ENCODE measurements around the gene MOB3B. TPM values are rescaled to one million over a fixed set of nuclear protein-coding genes. Genes with fewer than 3 reads are reported as not detected.

Gene MOB3B
- total and polyA plus RNA-seq, 2 of the 13 experiments (the other 11 are each of a cell fraction or from before 2014, with no cell fraction given), result 0.03 to 0.09 TPM

DNA sequence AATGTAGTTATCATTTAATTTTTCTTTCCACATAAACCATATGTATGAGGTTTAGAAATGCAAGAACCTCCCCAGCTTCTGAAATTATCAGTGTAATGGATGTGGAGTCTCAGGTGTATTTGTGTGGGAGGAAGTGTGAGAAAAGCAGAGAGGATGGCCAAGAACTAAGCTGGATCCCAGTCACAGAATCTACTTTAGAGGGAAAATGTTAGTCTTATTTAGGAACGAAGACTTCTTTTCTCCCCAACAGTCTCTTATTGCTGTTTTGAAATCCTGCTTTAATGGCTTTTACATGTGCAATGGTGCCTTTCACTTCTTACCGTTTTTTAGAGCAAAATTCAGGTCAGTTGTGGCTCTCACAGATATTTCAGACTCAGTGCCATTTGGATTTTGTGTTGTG, 235.6 kb downstream of the MOB3B start:
- FAIRE-seq, result no peak

More for the DNA sequence above, 235.6 kb downstream of the MOB3B start:
- Histone ChIP-seq H3K79me2 (ENCODE audit: insufficient read depth, low read length) (no peaks in the 10 kb centered on the region), H3K4me1 (ENCODE audit: insufficient read depth, low read length) (no peaks in the 10 kb centered on the region), H4K20me1 (ENCODE audit: insufficient read depth, low read length) (no peaks in the 10 kb centered on the region), H3K27ac (ENCODE audit: extremely low read length, insufficient read depth, low read length) (no peak overlapping the region), H3K9me3 (ENCODE audit: low read length) (no peaks in the 10 kb centered on the region), H3K36me3 (replicated peaks in 1 of 2; ENCODE audit: control insufficient read depth in 1 of 2, insufficient read depth in 2 of 2, low read length in 2 of 2) (no peaks in the 10 kb centered on the region), H3K4me2 (ENCODE audit: low read depth, low read length) (no peak overlapping the region), H2AFZ (ENCODE audit: low read length) (no peak overlapping the region), H3K4me3 (replicated peaks in 1 of 3; ENCODE audit: insufficient read depth in 1 of 3, low read depth in 2 of 3, low read length in 3 of 3) (no peak overlapping the region), H3K9ac (ENCODE audit: insufficient read depth, low read depth, low read length) (no peak overlapping the region), H3K27me3 (ENCODE audit: control insufficient read depth in 1 of 2, insufficient read depth in 2 of 2, low read length in 2 of 2) (peaks cover 0 to 6% of the 10 kb centered on the region in 2 experiments; a peak in 1 of 5 replicates)
- in situ Hi-C loops (cut with HindIII; ENCODE audit: extremely low pct_ligation_motif_present, low pct_unique_long_range_greater_than_20kb), result no loop called here
- POLR2A ChIA-PET, result no interaction called here
- TF ChIP-seq JUNB (CRISPR knock-in tag; IDR thresholded peaks at IDR 0.05; ENCODE audit: borderline replicate concordance) (no peak), THAP11 (CRISPR knock-in tag; IDR thresholded peaks at IDR 0.05) (no peak), RARA (CRISPR knock-in tag; IDR thresholded peaks at IDR 0.05) (no peak), ZNF724P (CRISPR knock-in tag; IDR thresholded peaks at IDR 0.05; ENCODE audit: borderline replicate concordance) (no peak), ZNF510 (CRISPR knock-in tag; IDR thresholded peaks at IDR 0.05; ENCODE audit: low read depth) (no peak), SIN3B (IDR thresholded peaks at IDR 0.05; ENCODE audit: low read length) (no peak), KLF6 (CRISPR knock-in tag; IDR thresholded peaks at IDR 0.05) (no peak), ZNF251 (CRISPR knock-in tag; IDR thresholded peaks at IDR 0.05) (no peak), MATR3 (CRISPR knock-in tag; IDR thresholded peaks at IDR 0.05) (no peak), SAFB2 (CRISPR knock-in tag; IDR thresholded peaks at IDR 0.05; ENCODE audit: borderline replicate concordance, low read depth) (no peak), ZNF205 (CRISPR knock-in tag; IDR thresholded peaks at IDR 0.05) (no peak), HOXA5 (CRISPR knock-in tag; IDR thresholded peaks at IDR 0.05) (no peak)
- TF ChIP-seq, protein P1, sequence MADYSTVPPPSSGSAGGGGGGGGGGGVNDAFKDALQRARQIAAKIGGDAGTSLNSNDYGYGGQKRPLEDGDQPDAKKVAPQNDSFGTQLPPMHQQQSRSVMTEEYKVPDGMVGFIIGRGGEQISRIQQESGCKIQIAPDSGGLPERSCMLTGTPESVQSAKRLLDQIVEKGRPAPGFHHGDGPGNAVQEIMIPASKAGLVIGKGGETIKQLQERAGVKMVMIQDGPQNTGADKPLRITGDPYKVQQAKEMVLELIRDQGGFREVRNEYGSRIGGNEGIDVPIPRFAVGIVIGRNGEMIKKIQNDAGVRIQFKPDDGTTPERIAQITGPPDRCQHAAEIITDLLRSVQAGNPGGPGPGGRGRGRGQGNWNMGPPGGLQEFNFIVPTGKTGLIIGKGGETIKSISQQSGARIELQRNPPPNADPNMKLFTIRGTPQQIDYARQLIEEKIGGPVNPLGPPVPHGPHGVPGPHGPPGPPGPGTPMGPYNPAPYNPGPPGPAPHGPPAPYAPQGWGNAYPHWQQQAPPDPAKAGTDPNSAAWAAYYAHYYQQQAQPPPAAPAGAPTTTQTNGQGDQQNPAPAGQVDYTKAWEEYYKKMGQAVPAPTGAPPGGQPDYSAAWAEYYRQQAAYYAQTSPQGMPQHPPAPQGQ (CRISPR knock-in tag; IDR thresholded peaks at IDR 0.05; ENCODE audit: borderline replicate concordance), result no peak
- TF ChIP-seq, protein P2, sequence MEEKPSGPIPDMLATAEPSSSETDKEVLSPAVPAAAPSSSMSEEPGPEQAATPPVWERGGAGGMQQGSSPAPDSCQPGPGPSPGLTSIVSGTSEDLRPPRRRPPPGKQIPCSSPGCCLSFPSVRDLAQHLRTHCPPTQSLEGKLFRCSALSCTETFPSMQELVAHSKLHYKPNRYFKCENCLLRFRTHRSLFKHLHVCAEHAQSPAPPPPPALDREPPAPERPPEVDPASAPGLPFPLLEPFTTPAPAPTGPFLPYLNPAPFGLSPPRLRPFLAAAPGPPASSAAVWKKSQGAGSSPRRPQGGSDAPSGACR (CRISPR knock-in tag; IDR thresholded peaks at IDR 0.05), result no peak
- TF ChIP-seq, protein P3, sequence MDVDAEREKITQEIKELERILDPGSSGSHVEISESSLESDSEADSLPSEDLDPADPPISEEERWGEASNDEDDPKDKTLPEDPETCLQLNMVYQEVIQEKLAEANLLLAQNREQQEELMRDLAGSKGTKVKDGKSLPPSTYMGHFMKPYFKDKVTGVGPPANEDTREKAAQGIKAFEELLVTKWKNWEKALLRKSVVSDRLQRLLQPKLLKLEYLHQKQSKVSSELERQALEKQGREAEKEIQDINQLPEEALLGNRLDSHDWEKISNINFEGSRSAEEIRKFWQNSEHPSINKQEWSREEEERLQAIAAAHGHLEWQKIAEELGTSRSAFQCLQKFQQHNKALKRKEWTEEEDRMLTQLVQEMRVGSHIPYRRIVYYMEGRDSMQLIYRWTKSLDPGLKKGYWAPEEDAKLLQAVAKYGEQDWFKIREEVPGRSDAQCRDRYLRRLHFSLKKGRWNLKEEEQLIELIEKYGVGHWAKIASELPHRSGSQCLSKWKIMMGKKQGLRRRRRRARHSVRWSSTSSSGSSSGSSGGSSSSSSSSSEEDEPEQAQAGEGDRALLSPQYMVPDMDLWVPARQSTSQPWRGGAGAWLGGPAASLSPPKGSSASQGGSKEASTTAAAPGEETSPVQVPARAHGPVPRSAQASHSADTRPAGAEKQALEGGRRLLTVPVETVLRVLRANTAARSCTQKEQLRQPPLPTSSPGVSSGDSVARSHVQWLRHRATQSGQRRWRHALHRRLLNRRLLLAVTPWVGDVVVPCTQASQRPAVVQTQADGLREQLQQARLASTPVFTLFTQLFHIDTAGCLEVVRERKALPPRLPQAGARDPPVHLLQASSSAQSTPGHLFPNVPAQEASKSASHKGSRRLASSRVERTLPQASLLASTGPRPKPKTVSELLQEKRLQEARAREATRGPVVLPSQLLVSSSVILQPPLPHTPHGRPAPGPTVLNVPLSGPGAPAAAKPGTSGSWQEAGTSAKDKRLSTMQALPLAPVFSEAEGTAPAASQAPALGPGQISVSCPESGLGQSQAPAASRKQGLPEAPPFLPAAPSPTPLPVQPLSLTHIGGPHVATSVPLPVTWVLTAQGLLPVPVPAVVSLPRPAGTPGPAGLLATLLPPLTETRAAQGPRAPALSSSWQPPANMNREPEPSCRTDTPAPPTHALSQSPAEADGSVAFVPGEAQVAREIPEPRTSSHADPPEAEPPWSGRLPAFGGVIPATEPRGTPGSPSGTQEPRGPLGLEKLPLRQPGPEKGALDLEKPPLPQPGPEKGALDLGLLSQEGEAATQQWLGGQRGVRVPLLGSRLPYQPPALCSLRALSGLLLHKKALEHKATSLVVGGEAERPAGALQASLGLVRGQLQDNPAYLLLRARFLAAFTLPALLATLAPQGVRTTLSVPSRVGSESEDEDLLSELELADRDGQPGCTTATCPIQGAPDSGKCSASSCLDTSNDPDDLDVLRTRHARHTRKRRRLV (CRISPR knock-in tag; IDR thresholded peaks at IDR 0.05), result no peak
- intact Hi-C loops (cut with micrococcal nuclease; ENCODE audit: unreplicated experiment), result no loop called here
- CTCF ChIA-PET (ENCODE audit: low intra/inter-chr PET ratio, low total read pairs), result no interaction called here
- DNase-seq (ENCODE audit: low spot score) (no peak), ATAC-seq (no peak)
- WGBS (ENCODE audit: low lambda C conversion rate), result 0% methylated on average over 2 of the region's 2 CpGs
- no TSS peak for BruUV-seq (replicated peaks)

Data from HepG2 (cell line).